HG02884 (cell line): Measurements from ENCODE around the gene ADAT3.
A peak's percentile ranks its signal among the peaks of the same experiment; 100 is the strongest.

Experiments used
- ATAC-seq: cut with Tn5 transposase; IDR thresholded peaks from one replicate; pipeline ENCODE4 v1.9.1; 2021; ENCODE audit warnings: mild to moderate bottlenecking, moderate library complexity; ENCODE audit not compliant: unreplicated experiment

ADAT3 gene

GRCh38 chr19:1905110-1905862 lies at the start of gene ADAT3, which contains the start of gene SCAMP4:
ADAT3 (plus strand) TSS chr19:1905399; CDS start chr19:1912048, 6,649 bp downstream.
SCAMP4 (plus strand) TSS chr19:1905399; CDS start chr19:1915020, 9,621 bp downstream.
- ATAC-seq = peak; percentile 75

DNA sequence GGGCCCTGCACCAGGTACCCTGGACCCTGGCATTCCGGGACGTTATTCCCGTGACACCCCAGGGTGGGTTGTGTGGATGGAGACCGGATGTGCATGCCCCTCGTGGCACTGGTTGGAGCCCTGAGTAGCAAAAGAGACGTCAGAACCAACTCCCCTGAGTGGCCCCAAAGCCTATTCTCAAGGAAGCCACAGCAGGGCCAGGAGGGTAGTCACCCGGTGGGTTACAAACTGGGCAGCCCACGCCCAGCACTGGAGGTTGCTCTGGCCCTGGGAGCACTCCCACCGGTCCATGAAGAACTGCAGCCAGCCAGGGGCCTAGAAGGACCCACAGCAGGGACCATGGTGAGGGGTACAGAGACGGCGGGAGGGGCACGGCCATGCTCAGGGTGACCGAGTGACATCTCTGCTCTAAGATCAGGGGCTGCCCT lies 49.4 kb upstream of the ADAT3 start:
- ATAC-seq = no peak

- ATAC-seq = no peak
These were observed 48.9 kb upstream of the ADAT3 start for GRCh38 chr19:1856345-1856697.

DNA sequence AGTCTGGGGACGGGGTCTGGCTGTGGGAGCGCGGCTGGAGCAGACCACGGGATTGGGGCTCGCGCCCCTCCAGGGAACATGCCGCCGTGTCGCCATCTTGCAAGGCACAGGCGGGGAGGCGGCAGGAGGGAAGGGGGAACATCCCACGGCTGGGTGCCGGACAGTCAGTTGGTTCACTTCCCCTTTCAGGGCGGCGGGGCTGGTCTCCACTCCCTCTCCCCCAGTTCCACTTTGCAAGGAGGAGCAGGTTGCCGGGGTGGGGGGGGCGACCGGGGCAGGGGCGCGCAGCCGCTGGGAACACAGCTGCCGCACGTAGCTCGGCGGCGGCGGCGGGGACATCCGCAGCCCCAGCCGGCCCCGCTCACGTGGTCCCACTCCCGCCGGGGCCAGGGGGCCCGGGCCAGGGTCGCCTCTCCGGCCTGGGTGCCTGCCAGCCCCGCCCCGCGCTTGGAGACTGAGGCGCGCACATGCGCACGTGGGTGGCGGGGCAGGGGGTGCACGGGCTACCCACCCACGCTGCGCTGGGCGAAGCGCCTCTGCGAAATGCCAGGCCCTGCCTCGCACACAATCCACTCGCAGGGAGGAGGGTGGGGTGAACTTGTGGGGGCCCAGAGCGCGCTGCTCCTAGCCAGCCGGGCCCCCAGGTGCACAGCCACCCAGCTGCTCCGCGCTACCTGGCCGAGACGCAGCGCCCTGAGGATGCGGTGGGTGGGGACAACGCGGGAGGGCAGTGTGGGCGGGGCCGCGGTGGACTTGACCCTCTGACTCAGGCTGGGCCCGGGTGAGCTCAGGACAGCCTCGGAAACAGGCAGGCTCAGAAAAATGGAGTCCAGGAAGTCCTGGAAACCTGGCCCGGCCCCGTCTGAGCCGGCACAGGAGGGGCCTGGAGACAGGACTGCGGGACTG lies 48.2 kb upstream of the ADAT3 start:
- no peak for ATAC-seq

- ATAC-seq = no peak
These were observed 47.4 kb upstream of the ADAT3 start for GRCh38 chr19:1857648-1858326.

DNA sequence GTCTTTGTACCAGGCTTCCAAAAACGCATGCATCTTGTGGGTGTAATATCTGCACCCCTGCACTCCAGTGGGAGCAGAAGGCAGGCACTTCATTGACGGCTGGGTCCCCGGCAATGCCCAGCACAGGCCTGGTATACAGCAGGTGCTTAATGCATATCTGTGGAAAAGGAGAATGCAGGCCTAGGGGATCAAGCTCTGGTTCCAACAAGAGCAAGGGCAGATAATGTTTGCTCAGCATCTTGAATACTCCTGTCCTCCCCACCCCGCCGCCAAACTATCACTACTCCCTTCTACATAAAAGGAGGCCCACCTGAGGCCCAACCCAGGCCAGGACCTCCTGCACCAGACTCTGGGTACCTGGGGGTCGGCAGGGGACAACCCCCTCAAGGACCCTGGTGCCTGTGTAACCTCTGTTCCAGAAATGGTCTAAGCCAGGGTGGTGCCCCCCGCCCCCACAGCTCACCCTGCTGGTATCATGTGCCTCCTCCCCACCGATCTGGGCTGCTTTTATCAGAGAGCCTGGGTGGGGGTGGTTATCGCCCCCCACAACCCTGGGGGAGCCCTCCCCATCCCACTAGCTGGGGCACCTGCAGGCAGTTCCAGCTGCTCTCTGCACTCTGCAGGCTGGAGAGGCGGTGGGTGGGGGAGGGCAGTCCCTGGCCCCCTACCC lies 46.7 kb upstream of the ADAT3 start:
- no peak for ATAC-seq

- no peak for ATAC-seq
These were observed 45.8 kb upstream of the ADAT3 start for GRCh38 chr19:1859331-1859781.

DNA sequence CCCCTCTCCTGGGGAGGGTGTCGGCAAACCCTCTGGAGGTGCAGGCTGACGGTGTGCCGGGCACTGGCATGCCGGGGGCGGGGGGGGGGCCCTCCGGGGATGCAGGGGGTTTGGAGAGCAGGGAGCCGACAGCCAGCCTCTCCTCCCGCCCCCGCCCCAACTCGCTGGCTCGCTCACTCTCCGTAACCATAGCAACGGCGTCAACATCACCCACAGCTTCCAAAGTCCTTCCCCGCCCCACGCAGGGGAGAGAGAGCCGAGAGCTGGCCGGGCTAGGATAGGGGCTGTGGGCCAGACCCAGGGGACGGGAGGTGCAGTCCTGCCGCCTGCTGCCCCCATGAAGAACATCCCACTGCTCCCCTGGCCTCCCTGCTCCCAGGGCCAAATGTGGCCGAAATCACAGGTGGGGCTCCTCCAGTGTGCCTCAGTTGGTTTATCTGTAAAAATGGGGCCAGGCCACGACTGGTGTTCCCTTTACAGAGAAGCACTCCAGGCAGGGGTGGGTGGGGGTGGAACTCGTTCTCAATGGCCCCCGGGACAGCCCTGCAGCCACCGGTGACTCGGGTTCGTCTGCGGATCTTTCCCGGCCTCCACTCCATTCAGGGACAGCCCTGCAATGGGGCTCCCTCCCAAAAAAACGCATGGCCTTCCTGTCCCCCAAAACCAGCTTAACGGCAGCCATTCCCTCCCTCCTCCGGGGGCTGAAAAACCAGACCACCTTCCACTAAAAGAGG lies 45.0 kb upstream of the ADAT3 start:
- no peak for ATAC-seq

DNA sequence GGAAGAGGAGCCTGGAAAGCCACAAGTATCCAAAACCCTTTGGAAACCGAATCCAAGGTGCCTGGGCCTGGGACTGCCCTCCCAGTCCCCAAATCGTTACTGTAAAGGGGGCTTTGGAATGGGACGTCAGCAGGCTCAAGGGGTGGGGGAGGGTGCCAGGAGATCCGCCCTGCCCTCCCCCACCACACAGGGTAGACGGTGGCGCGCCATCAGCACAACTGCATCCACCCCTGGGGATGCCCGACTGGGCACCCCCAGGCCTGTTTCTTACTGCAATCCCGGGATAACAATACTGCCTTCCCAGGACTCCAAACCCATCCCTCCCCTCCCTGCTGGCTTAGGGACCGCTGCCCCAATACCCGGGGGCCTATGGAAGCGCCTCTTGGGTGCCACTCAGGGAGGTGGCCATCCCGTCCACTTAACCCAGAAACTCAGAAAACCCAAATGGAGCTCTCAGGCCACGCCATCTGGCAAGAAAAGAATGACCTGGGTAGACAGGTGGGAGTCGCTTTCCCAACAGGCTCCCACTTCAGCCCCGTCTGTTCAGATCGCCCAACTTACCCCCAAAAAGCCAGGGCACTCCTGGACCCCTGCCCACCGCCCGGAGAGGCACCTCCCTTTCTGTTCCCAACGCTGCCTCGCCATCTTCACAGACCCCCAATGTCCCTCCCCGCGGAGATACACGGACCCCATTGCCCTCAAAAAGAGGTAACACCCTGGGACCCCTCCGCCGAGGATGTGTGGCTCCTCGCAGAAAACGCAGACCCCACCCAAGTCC lies 44.2 kb upstream of the ADAT3 start:
- no peak for ATAC-seq

- no peak for ATAC-seq
These were observed 43.6 kb upstream of the ADAT3 start for GRCh38 chr19:1861599-1862031.

GRCh38 chr19:1862068-1862423 lies 43.2 kb upstream of the ADAT3 start:
- no peak for ATAC-seq

DNA sequence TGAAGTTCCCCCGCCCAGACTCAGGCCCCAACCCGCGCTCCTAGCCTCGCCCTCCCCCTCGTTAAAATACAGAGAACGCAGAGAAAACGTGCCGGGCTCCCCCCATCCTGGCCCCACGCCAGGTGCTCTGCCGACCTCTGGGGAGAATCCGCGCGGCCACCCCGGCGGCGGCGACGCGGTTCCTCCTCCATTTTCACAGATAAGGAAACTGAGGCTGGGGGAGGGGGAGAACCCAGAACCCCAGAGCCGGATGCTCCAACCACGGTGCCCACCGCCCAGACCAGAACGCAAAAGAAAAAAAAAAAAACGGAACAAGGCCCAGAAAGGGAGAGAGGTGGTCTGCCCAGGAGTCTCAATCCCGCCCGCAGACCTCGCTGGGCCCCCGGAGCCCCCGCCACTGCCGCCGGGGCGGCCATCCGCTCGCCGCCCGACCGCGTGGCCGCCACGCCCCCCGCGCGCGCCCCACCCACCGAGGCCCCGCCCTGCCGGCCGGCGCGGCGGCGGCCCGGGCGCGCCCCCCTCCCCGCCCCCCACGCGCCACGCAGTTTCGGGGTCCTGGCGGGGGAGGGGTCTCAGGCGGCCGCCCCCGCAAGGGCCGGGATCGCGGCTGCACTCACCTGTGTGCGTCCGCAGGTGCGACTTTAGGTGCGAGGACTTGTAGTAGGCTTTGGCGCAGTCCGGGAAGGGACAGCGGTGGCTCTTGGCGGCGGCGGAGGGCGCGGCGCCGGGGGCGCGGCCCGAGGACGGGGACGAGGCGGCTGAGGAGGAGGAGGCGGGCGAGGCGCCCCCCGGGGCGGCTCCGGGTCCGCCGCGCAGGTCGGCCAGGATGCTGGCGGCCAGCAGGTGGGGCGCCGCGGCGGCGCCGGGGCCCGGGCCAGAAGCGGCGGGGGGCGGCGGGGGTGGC lies 42.5 kb upstream of the ADAT3 start:
- ATAC-seq = no peak

DNA sequence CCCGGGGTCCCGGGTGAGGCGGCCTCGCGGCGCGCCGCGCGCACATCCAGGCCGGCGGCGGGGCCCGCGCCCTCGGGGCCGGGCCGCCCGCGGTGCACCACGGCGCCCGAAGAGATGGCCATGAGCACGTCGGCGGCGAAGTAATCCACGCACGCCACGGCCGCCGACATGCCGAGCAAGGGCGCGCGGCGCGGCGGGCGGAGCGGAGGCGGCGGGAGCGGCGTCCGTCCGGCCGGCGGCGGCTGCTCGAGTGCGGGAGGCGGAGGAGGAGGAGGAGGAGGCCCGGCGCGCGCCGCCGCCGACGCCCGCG lies 41.9 kb upstream of the ADAT3 start, which contains the start of gene KLF16:
Gene KLF16, minus strand, starts transcription at position 252 of the 310 bp plus-strand sequence. Its CDS starts 82 bp downstream, at position 170.
- ATAC-seq = no peak

DNA sequence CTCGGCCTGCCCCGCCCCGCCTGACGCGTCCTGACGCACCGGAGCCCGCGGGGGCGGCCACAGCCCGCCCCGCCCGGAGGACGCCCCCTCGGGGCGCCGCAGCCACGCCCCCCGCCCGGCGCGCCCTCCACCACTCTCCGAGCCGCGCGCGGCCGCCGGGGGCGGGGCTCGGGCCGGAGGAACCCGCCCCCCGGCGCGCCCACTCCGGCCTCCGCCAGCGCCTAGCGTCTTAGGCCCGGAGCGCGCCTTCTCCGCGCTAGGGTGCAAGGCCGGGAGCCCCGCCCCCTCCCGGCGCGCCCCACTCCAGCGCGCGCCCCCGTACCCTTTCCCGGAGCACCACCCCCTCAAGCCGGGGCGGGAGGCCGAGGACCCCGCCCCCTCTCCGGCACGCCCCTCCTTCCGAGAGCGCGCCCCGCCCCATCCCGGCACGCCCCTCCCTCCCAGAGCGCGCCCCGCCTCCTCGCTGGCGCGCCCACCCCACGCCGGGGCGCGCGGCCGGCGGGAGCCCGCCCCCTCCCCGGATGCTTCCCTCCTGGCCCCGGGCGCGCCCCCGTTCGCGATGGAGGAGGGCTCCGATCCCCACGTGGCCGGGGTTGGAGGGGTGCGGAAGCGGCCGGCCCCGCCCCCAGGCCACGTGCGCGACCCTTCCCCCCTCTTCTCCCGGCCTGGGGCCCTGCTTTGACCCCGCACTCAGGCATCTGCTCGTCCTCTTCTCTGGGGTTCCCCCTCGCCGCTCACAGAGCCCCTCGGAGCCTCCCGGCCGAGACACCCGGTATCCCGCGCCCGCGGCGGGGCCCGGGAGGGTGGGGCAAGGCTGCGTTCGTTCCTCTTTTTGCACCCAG lies 41.3 kb upstream of the ADAT3 start:
- peak; percentile 55 for ATAC-seq

GRCh38 chr19:1864480-1865171 lies 40.6 kb upstream of the ADAT3 start:
- no peak for ATAC-seq

DNA sequence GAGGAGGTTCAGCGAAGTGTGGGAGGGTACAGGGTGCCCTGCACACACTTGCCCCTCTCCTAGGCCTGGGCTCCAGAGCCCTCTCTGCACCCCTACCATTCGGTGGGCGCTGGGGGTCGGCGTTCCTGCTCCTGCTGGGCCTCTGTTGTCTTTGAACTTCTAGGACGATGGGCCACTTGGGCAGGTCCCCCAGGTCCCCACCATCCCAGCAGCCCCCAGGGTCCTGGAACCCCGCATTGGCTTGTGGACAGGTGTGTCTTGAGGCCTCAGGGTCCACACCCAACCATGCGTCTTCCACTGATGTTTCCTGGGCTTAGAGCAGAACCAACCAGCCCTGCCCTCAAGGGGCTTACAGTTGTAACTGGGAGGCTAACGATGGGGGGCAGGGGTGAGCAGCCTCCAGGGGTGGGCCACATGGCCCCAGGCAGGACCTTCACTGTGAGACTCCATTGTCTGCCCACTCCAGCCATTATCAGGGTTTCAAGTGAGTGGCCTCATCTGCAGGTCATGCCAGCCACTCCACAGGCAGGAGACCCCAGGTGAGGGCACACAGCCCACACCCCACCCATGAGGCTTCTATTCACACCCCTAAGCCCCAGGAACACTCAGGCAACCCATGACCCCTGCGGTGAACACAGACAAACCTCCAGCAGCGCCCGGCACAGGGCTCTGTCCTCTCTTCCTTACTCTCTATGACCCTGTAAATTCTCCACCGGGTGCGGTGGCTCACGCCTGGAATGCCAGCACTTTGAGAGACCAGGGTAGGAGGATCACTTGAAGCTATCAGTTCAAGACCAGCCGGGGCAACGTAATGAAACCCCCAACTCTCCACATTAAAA lies 39.8 kb upstream of the ADAT3 start:
- no peak for ATAC-seq
